ENCODE results near the gene BCL2.

BCL2 gene

GRCh38 chr18:63074981-63075404, 244.6 kb downstream of the BCL2 start:
- no peak for FAIRE-seq

GRCh38 chr18:63073481-63073880, 246.1 kb downstream of the BCL2 start:
- FAIRE-seq, result no peak

Measured in TTC549 (cell line).